NCI-H82 (cell line): ENCODE measurements around the gene VAT1L.
"Not testable (repeated sequence)": the region's sequence is repeated elsewhere in the genome, so short reads cannot be mapped to it uniquely, and the experiment has no call there.

Source experiments
- DNase-seq: peaks from one replicate; lab custom pipeline; 2025; lab: John Stamatoyannopoulos, UW

The VAT1L gene

DNA sequence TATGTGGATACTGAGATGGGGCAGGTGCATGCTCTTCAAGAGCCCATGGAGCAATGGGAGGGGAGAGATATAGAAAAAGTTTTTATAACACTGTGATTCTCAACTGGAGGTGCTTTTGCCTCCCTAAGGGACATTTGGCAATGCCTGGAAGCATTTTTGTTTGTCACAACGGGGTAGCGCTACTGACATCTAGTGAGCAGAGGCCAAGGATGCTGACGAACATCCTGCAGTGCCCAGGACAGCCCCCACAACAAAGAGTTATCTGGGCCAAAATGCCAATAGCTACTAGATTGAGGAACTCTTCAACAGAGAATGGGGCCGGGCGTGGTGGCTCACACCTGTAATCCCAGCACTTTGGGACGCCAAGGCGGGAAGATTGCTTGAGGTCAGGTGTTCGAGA is 166.8 kb downstream of the VAT1L start:
- no peak for DNase-seq

DNA sequence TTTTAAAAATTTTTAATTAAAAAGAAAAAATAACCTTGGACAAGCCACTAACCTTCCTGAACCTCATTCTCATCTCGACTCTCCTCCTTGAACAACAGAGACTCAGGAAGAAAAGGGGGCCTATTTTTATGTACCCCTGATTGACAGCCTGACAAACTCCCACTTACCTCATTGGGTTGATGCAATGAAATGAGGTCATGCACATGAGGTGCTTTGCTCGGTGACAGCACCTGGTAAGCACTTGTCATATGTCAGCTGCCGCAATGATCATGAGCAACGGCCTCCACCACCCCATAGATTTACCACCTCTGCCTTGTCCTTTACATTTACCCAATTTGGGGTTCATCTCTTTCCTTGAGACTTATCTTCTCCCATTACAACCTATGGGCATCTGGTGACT is 167.9 kb downstream of the VAT1L start:
- DNase-seq: no peak

DNA sequence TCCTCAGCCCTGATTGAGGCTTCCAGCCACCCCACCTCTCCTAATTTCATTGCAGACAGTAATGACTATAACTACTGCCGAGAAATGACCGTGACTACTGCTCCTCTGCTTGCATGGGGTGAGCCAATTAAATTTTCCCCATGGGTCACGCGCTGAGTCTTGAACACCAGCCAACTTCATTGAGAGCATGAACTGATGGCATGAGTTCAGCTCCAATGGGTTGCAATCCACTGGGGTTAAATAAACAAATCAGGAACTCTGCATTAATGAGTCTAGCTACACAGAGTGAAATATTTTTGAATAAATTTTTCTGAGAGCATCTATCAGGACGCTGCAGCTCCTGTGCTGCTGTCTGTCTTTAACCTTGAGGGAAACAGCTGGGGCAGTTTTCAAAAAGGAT is 172.4 kb downstream of the VAT1L start:
- no peak for DNase-seq

DNA sequence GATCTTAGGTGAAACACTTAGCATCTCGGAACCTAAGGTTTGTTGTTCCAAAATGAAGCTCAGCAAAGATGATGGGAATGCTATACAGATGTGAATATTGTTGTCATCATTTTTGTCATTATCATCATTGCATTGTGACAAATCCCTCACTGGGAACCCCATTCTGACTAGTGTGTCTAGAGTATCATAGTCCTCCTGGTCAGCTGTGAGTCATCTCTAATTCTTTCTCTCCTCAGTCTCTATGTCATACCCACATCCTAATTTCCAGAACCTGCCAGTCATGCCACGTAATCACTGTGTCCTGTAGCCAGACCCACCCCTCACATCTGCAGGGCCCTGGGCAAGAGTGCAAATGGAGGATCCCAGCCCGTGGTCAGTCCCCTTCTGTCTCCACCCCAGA is 173.4 kb downstream of the VAT1L start:
- DNase-seq: no peak

DNA sequence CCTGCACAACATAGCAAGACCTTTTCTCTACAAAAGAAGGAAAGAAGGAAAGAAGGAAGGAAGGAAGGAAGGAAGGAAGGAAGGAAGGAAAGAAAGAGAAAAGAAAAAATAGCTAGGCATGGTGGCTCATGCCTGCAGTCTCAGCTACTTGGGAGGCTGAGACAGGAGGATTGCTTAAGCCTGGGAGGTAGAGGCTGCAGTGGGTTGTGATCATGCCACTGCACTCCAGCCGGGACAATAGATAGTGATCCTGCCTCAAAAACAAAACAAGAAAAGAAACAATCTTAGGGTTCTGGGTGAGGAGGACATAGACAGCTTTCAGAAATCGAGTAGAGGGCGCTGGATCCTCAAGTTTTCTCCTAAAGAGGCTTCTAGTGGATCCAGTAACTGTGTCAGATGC is 174.3 kb downstream of the VAT1L start:
- no peak for DNase-seq

DNA sequence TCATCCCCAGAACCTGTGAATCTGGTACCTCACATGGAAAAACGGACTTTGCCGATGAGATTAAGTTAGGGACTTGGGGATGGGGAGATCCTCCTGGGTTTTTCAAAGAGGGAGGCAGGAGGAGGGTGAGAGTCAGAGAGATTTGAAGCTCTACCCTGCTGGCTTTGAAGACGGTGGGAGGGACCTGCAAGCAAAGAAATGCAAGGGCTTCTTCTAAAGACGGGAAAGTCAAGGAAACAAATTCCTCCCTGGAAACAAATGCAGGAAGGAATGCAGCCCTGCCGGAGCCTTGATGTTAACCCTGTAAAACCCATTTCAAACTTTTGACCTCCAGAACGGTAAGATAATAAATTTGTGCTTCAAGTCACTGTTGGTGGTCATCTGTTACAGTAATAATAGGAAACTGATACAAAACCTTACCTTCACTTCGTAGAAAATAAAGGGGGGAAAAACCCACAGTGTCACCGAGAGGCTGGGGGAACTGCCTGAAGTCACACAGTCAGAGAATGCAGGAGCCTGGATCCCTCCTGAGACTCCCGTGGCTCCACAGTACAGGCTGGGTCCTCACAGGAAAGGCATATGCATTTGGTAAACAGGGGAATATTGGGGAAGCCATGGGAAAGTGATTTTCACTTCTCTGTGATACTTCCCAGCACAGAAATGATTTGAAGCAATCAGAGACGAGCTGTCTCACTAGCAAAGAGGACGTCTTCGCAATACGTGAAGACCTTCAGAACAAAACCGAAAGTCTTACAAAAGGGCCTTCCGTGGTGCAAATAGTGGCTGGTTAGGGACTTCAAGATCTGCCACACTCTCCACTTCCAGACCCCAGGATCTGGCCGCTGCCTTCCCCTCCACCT is 175.1 kb downstream of the VAT1L start:
- DNase-seq: no peak

DNA sequence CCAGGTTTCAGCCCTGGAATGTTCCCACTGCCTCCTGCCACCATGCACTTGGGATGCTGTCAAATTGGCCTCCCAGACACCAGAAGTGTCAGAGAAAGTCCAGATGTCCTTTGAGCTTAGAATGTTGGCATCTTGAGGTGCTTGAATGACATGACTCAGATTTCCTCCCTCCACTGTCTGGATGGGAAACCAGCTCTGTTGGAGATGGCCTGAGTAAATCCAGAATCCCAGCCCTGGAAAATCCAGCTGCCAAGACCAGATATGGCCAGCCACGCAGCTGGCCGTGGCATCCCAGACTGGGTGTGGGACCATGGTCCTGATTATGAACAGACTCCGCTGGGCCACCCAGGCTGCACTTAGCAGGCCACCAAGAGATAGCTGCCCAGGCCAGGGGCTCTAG is 177.0 kb downstream of the VAT1L start:
- no peak for DNase-seq

DNA sequence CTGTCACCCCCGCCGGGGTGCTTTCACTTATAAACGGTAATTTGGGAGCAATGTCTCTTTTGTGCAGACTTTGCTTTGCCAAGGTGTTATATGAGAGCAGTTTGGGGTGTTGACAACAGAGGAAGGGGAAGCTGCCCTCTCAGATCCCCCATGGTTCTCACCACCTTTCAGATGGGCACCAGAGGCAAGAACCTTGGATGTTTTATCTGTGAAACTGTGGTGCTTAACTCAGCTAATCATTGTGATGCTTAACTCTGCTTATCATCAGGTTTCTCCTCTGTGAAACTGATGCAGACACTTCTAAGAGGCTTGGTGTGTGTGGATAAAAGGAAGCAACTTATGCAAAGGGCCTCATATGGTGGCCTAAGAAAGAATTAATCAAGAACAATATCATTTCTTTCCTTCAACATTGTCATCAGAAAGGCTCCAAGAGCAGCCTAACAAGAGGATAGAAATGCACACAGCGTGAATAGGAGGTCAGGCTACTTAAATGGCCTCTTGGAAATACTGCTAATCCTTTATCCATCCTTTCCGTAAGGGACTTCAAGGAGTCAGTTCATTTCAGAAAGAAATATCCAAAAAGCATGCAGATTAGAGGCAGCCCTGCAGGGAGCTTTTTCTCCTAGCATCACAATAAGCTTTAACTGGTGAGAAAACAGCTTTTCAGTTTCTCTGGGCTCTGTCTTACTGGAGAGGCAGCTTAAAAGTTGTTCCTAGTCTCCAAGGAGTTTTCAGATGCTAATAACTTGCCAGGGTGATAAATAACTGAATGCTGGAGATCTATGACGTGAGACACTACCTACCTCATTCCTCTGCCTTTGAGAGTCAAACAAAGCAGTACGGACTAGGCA is 178.9 kb downstream of the VAT1L start:
- no peak for DNase-seq

DNA sequence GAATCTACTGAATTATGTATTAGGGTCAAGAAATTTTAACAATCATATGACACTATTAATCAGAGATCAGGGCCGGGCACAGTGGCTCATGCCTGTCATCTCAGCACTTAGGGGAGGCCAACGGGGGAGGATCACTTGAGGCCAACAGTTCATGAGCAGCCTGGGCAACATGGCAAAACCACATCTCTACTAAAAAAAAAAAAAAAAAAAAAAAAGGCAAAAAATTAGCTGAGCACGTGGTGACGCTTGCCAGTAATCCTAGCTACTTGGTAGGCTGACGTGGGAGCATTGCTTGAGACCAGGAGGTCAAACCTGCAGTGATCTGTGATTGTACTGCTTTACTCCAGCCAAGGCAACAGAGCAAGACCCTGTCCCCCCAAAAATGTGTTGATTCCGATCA is 181.5 kb downstream of the VAT1L start:
- no peak for DNase-seq

DNA sequence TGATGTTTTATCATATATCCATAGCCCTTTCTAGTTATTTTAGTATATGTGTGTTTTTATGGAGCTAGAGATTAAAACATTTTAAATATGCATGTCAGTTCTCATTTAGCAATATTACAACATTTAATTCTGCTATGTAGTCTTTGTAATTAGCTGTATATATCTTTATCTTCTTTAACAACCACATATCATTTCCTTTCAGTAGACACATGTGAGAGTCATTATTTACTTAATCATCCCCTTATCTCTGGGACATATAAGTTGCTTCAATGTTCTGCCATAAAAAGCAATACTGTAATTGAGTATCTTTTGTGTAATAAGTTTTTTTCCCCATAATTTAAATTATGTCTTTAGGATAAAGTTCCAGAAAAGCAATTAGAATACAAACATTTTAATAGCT is 182.0 kb downstream of the VAT1L start:
- no peak for DNase-seq

DNA sequence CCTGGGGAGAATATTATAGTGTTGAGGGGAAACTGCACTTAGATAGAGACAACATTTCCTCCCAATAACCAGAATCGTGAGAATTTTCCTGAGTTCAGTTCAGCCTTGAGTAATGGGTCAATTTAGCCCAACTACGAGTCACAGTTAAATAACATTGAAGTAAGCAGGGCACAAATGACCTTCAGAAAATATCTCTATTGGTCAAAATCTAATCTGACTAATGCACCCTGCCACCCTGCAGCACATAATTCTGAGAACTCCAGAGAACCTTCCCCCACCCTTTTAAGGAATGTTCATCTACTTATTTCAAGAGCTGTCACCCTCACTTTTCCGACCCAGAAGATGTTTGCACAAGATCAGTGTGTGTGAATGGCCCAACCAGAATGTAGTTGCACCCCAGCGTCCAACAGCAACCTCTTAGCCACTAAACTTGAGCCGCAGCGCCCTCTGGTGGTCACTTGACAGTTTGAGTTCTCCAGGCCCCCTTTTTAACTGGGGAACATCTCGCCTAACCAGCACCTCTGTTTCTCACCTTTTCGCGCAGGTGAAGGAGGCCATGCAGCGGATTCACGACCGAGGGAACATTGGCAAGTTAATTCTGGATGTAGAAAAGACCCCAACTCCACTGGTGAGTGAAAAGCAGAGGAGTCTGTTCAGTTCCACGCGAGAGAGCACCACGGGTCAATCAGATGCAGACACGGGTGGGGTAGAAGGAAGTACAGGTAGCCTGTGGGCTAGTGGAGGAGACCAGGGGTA is 183.1 kb downstream of the VAT1L start:
- DNase-seq: peak; percentile 90

DNA sequence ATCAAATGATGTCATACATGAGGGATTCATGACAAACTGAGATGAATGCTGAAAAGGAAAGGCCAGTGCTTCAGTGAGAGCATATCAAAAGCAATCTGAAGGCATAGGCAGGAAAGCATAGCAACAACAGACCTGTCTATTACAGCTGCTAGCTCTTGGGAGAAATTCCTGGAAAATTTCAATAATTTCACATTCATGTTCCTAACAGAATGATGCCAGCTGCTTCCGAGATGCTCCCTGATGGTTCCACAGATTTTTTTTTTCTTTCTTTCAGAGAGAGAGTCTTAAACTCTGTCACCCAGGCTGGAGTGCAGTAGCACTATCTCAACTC is 183.7 kb downstream of the VAT1L start:
- no peak for DNase-seq

DNA sequence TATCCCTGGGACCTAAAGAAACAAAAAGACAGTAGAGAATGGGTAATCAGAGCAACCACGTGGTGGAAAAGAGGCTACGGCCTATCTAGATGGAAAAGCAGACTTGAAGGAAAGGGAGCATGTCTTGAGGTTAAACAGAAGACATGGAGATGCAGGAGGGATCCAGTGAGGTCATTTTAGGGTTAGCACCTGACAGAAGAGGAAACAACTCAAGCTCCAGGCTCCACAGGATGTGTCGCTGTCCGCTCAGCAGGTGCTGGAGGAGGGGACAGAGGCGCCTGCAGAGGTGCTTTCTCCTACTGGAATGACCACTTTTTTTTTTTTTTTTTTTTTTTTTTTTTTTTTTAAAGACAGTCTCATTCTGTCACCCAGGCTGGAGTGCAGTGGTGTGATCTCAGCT is 186.5 kb downstream of the VAT1L start:
- DNase-seq: no peak

DNA sequence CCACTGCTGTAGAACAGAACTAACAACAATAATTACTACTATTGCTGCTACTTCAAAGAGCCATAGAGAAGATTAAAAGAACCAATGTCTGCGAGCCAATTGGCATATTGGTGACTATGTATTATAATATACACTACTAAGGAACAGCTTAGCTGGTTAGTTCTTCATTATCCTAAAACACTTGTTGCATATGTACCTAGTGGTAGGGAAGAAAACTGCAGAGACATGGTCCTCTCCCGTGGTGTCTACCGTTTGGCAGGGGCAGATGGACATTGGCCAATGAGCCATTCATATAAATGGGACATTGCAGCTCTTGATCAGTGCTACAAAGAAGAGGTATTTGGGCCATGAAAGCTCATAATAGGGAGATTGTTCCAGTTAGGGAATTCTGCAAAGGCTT is 187.6 kb downstream of the VAT1L start:
- no peak for DNase-seq

DNA sequence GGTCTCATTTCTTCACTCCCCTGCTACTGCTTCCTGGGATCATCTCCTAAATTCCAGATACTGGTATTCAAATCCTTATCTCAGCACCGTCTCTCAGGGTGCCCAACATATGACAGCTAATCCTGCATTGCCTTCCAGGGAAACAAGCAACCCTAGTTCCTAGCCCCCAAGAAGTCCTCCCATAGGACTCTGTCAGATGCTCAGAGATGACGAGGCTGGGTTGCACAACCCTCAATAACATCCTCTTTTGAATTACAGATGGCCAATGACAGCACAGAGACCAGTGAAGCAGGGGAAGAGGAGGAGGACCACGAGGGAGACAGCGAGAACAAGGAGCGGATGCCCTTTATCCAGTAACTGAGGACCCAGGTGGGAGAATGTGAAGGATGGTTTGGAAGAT is 189.0 kb downstream of the VAT1L start:
- DNase-seq: no peak

DNA sequence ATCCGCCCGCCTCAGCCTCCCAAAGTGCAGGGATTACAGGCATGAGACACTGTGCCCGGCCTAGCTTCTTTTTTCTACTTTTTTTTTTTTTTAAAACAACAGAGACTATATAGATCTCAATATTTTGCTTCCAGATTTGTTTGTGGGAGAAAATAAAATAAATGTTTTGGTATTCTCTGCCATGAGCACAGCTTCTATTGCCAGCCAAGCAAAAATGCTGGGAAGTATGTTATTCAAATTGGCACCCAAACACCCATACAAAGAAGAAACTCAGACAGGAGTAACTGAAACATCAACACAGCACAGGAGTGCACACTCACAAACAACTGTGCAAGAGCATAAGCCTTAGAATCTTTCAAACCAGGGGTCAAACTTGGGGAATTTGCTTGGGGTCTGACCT is 196.7 kb downstream of the VAT1L start:
- no peak for DNase-seq

DNA sequence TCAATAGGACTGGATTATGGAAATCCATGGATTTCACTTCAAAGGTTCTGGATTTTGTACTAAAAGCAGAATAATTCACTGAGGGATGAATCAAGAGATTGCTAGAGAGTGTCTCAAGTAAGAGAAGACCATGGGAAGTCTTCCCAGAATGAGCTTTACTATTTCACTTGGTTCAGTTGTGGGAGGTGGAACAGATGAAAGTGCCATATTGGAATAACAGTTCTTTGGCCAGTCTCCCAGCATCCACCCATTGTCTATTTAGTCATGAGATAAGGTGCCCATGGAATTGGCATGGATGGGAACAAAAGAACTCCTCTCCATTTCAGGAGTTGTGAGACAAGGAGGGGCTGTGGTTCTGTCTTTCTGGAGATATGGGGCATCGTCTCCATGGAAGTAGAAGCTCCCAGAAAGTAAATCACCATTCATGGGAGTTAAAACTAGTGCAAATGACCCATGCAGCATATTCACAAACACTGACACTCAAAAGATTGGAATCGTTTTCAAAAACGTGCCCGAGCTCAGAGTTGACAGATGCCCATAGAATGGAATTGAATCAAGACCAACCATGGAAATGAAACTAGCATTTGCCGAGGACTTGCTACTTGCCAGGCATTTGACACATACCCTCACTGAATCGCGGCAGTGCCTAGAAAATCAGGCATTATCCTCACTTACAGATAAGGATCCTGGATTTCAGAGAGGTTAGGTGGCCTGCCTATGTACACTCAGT is 197.8 kb downstream of the VAT1L start:
- DNase-seq: no peak

DNA sequence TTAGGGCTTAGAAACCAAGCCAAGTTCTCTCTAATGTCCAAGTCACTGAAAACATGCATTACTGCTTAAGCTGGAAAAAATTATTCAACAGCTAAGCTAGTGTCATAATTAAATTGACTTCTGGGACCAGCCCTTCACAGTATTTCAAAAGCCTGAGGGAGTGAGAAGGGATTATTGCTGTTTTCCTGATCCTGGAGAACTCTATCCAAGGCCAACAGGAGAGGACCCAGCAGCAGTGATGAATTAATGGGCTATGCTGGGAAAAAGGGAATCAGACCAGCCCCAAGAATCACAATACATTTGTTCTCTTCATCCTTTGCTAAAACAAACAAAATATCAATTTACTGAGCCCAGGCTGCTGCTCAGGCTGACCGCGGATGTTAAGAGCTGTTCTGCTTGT is 199.4 kb downstream of the VAT1L start:
- peak; percentile 15 for DNase-seq

DNA sequence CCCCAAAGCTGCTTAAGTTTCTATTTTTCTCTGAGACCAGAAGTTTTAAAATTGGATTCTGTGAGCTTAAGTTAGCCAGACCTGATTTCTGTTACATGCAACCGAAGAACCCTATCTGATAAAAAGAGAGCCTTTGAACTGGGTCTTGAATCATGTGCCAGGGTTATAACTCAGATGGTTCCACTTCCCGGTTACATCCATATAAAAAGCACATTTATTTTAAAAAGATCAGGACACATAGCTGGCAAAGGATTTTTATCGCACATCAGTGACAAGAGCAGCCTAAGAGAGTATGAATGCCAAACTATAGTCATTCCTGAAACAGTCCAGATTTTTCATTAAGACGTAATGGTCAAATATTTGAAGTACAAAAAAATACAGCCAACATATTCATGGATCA is 201.5 kb downstream of the VAT1L start:
- no peak for DNase-seq

DNA sequence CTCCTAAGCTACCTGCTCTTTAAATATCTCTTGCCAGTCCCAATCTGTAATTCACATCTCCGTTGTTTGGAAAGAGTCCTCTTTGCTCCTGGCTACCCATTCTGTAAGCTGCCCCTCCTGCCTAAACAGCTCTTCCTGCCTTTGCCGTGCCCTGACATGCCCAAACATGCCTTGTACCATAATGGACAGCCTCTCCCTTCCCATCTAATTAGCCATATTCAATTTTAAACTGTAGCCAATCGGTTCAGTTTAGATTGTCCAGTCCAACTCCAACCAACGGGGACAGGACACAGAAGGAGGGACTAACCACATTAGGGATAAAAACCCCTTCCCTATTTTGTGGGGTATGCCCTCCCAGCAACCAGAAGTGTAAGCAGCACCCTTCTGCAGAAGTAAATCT is 203.3 kb downstream of the VAT1L start:
- no peak for DNase-seq

DNA sequence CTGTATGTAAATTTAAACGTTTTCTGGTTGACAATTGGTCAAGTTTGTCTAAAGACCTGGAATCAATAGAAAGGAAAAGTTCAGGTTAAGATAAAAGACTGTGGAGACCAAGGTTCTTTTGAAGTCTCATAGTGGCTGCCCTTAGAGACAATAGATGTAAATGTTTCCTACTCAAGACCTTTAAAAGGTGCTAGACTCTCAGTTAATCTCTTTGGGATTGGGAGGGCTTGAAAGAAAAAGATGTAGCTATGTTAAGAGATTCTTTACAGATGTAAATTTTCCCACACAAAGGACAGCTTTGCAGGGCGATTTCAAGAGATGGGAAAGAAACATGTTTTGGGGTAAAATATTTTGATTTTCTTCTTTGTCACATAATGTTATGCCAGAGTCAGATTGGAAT is 204.0 kb downstream of the VAT1L start:
- DNase-seq: not testable (repeated sequence)
